GM12878 (cell line): Measurements from ENCODE around the gene SLC39A11.

Experiments used
- CTCF ChIP-seq, 3 experiments: IDR thresholded peaks in 2 of 3; conservative IDR thresholded peaks in 1 of 3; 2 replicates each; pipeline ENCODE4 v1.5.1; 2011; ENCODE audit warnings: low read depth in 3 of 3, low read length in 3 of 3, mild to moderate bottlenecking in 3 of 3, control low read depth in 2 of 3, moderate library complexity in 2 of 3, inconsistent platforms in 1 of 3, mixed read lengths in 1 of 3; ENCODE audit not compliant: control insufficient read depth in 2 of 3, insufficient read depth in 1 of 3; ENCODE audit errors: extremely low read depth in 1 of 3
- NRF1 ChIP-seq: conservative IDR thresholded peaks from 2 replicates; pipeline ENCODE4 v1.6.1; 2011; ENCODE audit warnings: mild to moderate bottlenecking, low read depth, low read length, improper control_type of control experiment
- REST ChIP-seq: IDR thresholded peaks from 2 replicates; pipeline ENCODE4 v1.6.1; 2012; ENCODE audit warnings: mild to moderate bottlenecking, low read depth, low read length
- SMC3 ChIP-seq: IDR thresholded peaks from 2 replicates; pipeline ENCODE4 v1.6.1; 2011; ENCODE audit warnings: low read length, improper control_type of control experiment, borderline replicate concordance
- TARDBP ChIP-seq: IDR thresholded peaks from 2 replicates; pipeline ENCODE4 v1.6.1; 2016; ENCODE audit warnings: borderline replicate concordance

- TF ChIP-seq TARDBP (no peak), CTCF (IDR thresholded peaks at IDR 0.05 in 2 of 3, conservative IDR thresholded peaks at IDR 0.05 in 1 of 3; ENCODE audit: control insufficient read depth in 2 of 3, extremely low read depth in 1 of 3, insufficient read depth in 1 of 3, low read depth in 3 of 3, low read length in 3 of 3) (no peak), NRF1 (no peak), SMC3 (no peak), REST (no peak)
Measured at GRCh38 chr17:73132085-73132492, 39.6 kb upstream of the SLC39A11 start.
